Common myeloid progenitor, CD34-positive (primary cell): ENCODE measurements around the gene PMM2.
"Not testable (repeated sequence)": the region's sequence is repeated elsewhere in the genome, so short reads cannot be mapped to it uniquely, and the experiment has no call there.

Experiments used
- CTCF ChIA-PET: fragments of 350-600 bp; sonication (Branson Sonifier 250); formaldehyde crosslinking; loops from one replicate; lab custom pipeline; 2021; ENCODE audit warnings: antibody characterized with exemption; lab: Charles Lee
- POLR2A ChIA-PET: fragments of 350-600 bp; sonication (Branson Sonifier 250); formaldehyde crosslinking; loops from one replicate; lab custom pipeline; 2021; ENCODE audit warnings: antibody characterized with exemption; lab: Charles Lee
- DNase-seq, 3 donors: peaks; one replicate each; pipeline versions ENCODE4 v3.0.0 to v3.0.0-alpha.2; 2013
- H3K27ac ChIP-seq, 2 experiments: 1 replicate in 1 of 2; 2 replicates in 1 of 2; pipeline ENCODE4 v1.7.0; 2013; ENCODE audit warnings: inconsistent platforms in 2 of 2, low read length in 2 of 2, mild to moderate bottlenecking in 2 of 2, low read depth in 1 of 2, moderate library complexity in 1 of 2; ENCODE audit not compliant: severe bottlenecking in 2 of 2, insufficient read depth in 1 of 2, poor library complexity in 1 of 2
- H3K27me3 ChIP-seq, 5 experiments: replicated peaks in 2 of 5; 1 replicate in 3 of 5; 2 replicates in 2 of 5; pipeline versions ENCODE4 v1.6.1 to v1.7.0; 2013; ENCODE audit warnings: low read length in 4 of 5, mild to moderate bottlenecking in 2 of 5, moderate library complexity in 2 of 5, inconsistent platforms in 1 of 5; ENCODE audit not compliant: insufficient read depth in 5 of 5, control insufficient read depth in 4 of 5
- H3K36me3 ChIP-seq, 4 experiments: 1 replicate in 2 of 4; 2 replicates in 2 of 4; pipeline versions ENCODE4 v1.6.1 to v1.7.0; 2013; ENCODE audit warnings: low read length in 3 of 4, control low read depth in 1 of 4, mild to moderate bottlenecking in 1 of 4; ENCODE audit not compliant: control insufficient read depth in 4 of 4, insufficient read depth in 4 of 4
- H3K4me1 ChIP-seq, 4 experiments: 1 replicate in 3 of 4; 2 replicates in 1 of 4; pipeline versions ENCODE4 v1.6.1 to v1.7.1; 2013; ENCODE audit warnings: low read length in 3 of 4, mild to moderate bottlenecking in 3 of 4, control low read depth in 1 of 4, inconsistent platforms in 1 of 4, moderate library complexity in 1 of 4; ENCODE audit not compliant: control insufficient read depth in 4 of 4, insufficient read depth in 4 of 4; ENCODE audit errors: control extremely low read depth in 1 of 4
- H3K4me3 ChIP-seq, 7 experiments: 1 replicate in 4 of 7; 2 replicates in 3 of 7; pipeline versions ENCODE4 v1.5.1 to v1.7.0; 2013; ENCODE audit warnings: mild to moderate bottlenecking in 7 of 7, low read length in 6 of 7, moderate library complexity in 6 of 7, inconsistent platforms in 2 of 7, low read depth in 2 of 7, control low read depth in 1 of 7; ENCODE audit not compliant: insufficient read depth in 4 of 7, control insufficient read depth in 1 of 7; ENCODE audit errors: extremely low read depth in 1 of 7
- H3K9me3 ChIP-seq, 5 experiments: 1 replicate in 4 of 5; 2 replicates in 1 of 5; pipeline versions ENCODE4 v1.6.1 to v1.7.1; 2013; ENCODE audit warnings: low read length in 4 of 5, mild to moderate bottlenecking in 2 of 5, inconsistent platforms in 1 of 5, low read depth in 1 of 5, moderate library complexity in 1 of 5; ENCODE audit not compliant: control insufficient read depth in 4 of 5, insufficient read depth in 2 of 5; ENCODE audit errors: control extremely low read depth in 1 of 5
- WGBS: methylation state at CpG from one replicate; pipeline ENCODE4 v1.1.5; 2013; ENCODE audit not compliant: insufficient coverage; 5-methylcytosine and 5-hydroxymethylcytosine counted together

PMM2 gene

DNA sequence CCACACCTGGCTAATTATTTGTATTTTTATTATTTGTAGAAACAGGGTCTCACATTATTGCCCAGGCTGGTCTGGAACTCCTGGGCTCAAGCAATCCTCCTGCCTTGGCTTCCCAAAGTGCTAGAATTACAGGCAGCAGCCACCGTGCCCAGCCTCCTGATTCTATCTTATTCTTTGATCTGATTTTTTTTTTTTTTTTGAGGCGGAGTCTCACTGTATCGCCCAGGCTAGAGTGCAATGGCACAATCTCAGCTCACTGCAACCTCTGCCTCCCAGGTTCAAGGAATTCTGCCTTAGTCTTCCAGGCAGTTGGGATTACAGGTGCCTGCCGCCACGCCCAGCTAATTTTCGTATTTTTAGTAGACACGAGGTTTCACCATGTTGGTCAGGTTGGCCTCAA, 77.7 kb downstream of the PMM2 start:
- H3K4me1 ChIP-seq, result peaks cover 0 to 28% (median 12%) of the 10 kb centered on the region in 4 experiments
- H3K9me3 ChIP-seq, H3K36me3 ChIP-seq, POLR2A ChIA-PET, H3K4me3 ChIP-seq, H3K27ac ChIP-seq, H3K27me3 ChIP-seq, DNase-seq: not testable (repeated sequence)
- CTCF ChIA-PET, result interaction anchor here (1.3 to 2.0 kb wide), 3 partner anchors 9 to 36 kb away, joined by 3 to 5 read pairs (median 3); no protein-coding TSS in a partner anchor
- 78% methylated on average over 6 of the region's 7 CpGs for WGBS

DNA sequence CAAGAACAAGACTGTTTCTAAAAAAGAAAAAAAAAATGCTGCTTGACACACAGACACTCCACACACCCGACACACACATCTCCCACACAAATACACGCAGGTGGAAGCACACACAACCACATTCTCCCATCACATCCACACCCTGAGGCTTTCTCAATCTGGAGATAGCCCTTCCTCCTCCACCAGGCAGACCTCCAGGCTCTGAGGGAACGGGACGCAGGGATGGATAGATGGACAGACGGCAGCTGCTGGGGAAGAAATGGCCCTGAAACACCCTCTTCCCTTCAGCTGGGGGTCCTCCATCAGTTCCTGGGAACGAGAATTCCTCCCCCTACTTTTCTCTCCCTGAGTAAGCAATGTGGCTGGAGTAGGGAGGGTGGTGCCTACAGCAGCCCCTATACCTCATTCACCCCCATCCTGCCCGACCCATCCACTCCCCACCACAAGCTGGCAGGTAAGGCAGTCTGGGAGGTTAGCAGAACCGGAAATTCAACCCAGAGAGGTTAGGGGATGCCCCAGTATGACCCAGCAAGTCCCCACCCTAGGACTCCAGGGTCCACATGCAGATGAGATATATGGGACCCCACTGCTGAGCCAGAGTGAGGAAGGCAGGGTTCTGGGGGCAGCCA, 80.4 kb downstream of the PMM2 start:
- Histone ChIP-seq H3K27me3 (no peaks in the 10 kb centered on the region), H3K27ac (no peak overlapping the region), H3K36me3 (no peaks in the 10 kb centered on the region), H3K4me3 (no peak overlapping the region), H3K4me1 (peaks cover 0 to 8% (median 5%) of the 10 kb centered on the region in 4 experiments), H3K9me3 (no peaks in the 10 kb centered on the region)
- no peak for DNase-seq
- POLR2A ChIA-PET, result no interaction called here
- CTCF ChIA-PET, result interaction anchor here (0.8 to 4.1 kb wide), 4 partner anchors 12 to 217 kb away, joined by 3 to 34 read pairs (median 3); no protein-coding TSS in a partner anchor
- WGBS, result no CpG with 5 or more reads among the region's 8 CpGs

DNA sequence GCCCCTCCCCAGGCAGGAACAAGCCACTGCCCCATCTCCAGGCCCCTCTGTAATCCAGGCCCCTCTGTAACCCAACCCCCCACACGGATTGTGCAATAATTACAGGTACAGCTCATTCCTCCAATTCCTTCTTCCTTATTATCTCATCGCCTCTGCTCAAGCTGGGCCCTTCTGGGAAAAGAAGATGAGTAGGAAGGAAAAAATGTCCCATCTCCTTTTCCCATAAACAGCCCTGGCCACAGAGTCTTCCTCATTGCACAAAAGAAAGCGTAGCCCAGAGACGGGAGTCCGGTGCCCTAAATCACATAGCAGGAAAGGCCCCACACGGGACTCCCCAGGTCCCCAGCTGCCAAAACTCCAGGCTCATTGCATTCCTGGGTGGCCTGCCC, 80.9 kb downstream of the PMM2 start:
- H3K9me3 ChIP-seq, result no peaks in the 10 kb centered on the region
- no peaks in the 10 kb centered on the region for H3K27me3 ChIP-seq
- WGBS, result 80% methylated on average over 1 of the region's 6 CpGs
- POLR2A ChIA-PET, result no interaction called here
- DNase-seq, result no peak
- H3K36me3 ChIP-seq, result no peaks in the 10 kb centered on the region
- peaks cover 0 to 8% (median 5%) of the 10 kb centered on the region in 4 experiments for H3K4me1 ChIP-seq
- CTCF ChIA-PET, result interaction anchor here (0.8 to 4.1 kb wide), 5 partner anchors 11 to 309 kb away, joined by 3 to 34 read pairs (median 4); no protein-coding TSS in a partner anchor
- no peak overlapping the region for H3K4me3 ChIP-seq
- no peak overlapping the region for H3K27ac ChIP-seq

DNA sequence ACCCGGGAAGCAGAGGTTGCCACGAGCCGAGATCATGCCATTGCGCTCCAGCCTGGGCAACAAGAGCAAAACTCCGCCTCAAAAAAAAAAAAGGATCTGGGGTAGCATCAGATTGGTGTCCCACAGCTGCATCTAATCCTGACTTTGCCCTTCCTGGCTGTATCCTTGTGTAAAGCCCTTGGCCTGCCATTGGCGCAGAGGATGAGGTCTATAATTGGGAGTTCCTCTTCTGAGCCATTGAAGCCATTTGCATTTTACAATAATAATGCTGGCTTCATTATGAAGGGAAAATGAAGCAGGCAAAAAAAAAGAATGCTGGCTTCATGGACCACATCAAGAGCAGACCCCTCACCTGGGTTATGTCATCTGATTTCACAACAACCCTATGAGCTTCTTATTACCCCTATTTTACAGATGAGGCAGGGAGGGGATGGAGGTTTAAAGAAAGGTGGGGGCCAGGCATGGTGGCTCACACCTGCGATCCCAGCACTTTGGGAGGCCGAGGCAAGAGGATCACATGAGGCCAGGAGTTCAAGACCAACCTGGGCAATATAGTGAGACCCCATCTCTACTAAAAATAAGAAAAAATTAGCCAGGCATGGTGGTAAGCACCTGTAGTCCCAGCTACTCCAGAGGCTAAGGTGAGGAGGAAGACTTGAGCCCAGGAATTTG, 83.3 kb downstream of the PMM2 start:
- CTCF ChIA-PET, result interaction anchor here (0.6 to 8.3 kb wide), 26 partner anchors 9 to 321 kb away, joined by 3 to 85 read pairs (median 4); partner anchors contain the start of genes ABAT, CARHSP1, PMM2 and TMEM186
- 98% methylated on average over 5 of the region's 8 CpGs for WGBS
- no peak overlapping the region for H3K4me3 ChIP-seq
- peaks cover 0 to 6% (median 1%) of the 10 kb centered on the region in 4 experiments for H3K4me1 ChIP-seq
- H3K27ac ChIP-seq, result no peak overlapping the region
- POLR2A ChIA-PET, result interaction anchor here (0.6 kb wide), 1 partner anchor 31 kb away, joined by 3 read pairs; no protein-coding TSS in a partner anchor
- DNase-seq, result no peak
- no peaks in the 10 kb centered on the region for H3K9me3 ChIP-seq
- peaks cover 0 to 16% (median 4%) of the 10 kb centered on the region in 5 experiments for H3K27me3 ChIP-seq
- H3K36me3 ChIP-seq, result no peaks in the 10 kb centered on the region

DNA sequence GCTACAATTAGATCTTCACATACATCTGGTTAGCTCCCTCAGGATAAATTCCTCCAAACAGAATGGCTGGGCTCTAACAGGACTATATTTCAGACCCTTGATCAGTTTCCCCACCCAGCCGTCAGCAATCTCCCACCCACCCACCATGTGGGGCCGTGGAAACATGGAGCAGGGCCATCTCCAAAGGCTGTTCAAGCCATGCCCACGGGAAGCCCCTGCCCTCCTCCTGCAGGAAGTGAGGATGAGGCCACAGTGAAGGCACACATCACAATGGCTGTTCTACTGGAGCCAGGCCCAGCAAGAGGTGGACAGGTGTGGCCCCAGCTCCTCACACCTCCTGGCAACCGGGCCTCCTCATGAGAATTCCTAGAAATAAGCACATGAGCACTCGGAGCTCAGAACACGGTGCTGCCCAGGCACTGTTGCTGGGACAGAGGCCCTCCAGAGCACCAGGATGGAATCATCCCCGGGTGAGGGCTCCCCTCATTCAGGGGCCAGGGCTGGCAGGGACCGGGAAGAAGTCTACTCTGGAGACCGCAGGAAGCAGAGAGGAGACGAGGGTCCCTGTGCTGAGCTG, 84.5 kb downstream of the PMM2 start, which contains the start of gene LITAFD:
Gene LITAFD, plus strand, starts transcription at position 311 of the 577 bp plus-strand sequence. CDS start 2,005 bp downstream, outside the sequence.
- CTCF ChIA-PET, result interaction anchor here (0.6 to 8.3 kb wide), 8 partner anchors 8 to 322 kb away, joined by 3 to 85 read pairs (median 4); partner anchors contain the start of gene CARHSP1
- POLR2A ChIA-PET, result no interaction called here
- Histone ChIP-seq H3K4me1 (peaks cover 0 to 6% (median 1%) of the 10 kb centered on the region in 4 experiments), H3K27me3 (peaks cover 0 to 24% (median 6%) of the 10 kb centered on the region in 5 experiments), H3K27ac (no peak within 1 kb of the TSS), H3K4me3 (no peak within 1 kb of the TSS), H3K36me3 (no peaks in the 10 kb centered on the region), H3K9me3 (no peaks in the 10 kb centered on the region)
- DNase-seq, result no peak
- WGBS, result 89% methylated on average over 9 of the region's 10 CpGs

DNA sequence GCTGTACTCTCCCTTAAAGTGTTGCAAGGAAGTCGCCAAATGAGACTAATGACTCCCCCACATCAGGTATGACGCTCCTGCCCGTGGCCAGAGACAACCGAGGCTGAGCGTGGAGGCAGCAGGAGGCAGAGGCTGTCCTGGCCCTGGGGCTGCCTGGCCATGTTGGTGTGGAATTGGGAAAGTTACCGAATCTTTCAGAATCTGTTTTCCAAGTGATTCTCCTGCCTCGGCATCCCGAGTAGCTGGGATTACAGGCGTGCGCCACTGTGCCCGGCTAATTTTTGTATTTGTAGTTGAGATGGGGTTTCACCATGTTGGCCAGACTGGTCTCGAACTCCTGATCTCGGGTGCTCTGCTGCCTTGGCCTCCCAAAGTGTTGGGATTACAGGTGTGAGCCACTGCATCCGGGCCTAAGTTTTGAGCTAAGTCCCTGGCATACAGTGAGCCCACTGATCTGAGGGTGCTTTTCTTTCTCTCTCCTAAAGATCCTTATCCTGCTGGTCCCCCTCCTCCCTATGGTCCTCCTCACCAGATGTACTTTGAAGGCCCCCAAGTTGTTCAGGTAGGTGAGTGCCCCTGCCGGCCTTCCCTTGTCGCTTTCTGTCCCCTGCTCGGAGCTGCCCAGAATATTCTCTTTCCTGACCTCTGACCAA, 85.2 kb downstream of the PMM2 start:
- POLR2A ChIA-PET, result interaction anchor here (0.7 kb wide), 1 partner anchor 102 kb away, joined by 3 read pairs; no protein-coding TSS in a partner anchor
- H3K4me3 ChIP-seq, result no peak overlapping the region
- no peak overlapping the region for H3K27ac ChIP-seq
- H3K27me3 ChIP-seq, result peaks cover 0 to 24% (median 6%) of the 10 kb centered on the region in 5 experiments
- 94% methylated on average over 13 of the region's 17 CpGs for WGBS
- CTCF ChIA-PET, result interaction anchor here (1.2 to 8.3 kb wide), 4 partner anchors 11 to 218 kb away, joined by 3 to 85 read pairs (median 20); partner anchors contain the start of gene CARHSP1
- no peaks in the 10 kb centered on the region for H3K36me3 ChIP-seq
- H3K4me1 ChIP-seq, result peaks cover 0 to 6% (median 1%) of the 10 kb centered on the region in 4 experiments
- H3K9me3 ChIP-seq, result no peaks in the 10 kb centered on the region
- DNase-seq, result no peak
